HG02571 (cell line): ENCODE data around the gene RUNX2.

ENCODE experiments used
- ATAC-seq: cut with Tn5 transposase; IDR thresholded peaks from one replicate; pipeline ENCODE4 v1.9.1; 2021; ENCODE audit warnings: mild to moderate bottlenecking, moderate library complexity; ENCODE audit not compliant: unreplicated experiment

Gene RUNX2

GRCh38 chr6:45686841-45687569, 358.9 kb downstream of the RUNX2 start:
- ATAC-seq = no peak

- peak; percentile 82 for ATAC-seq
Measured at GRCh38 chr6:45687570-45687969, 359.4 kb downstream of the RUNX2 start.

DNA sequence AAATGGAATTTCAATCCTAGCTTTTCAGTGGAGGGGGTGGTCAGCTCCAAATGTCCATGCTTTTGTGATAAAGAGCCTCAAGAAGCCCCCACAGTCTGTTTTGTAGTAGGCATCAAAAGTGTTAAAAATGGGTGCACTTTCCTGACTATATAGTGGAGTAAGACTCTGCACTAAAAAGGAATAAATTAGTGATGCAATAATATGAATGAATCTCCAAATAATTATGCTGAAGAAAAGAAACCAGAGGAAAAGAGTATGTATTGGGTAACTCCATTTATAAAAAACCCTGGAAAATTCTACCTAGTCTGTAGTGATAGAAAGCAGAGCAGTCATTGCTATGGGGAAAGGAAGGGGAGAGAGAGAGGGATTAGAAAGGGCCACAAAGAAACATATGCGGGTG, 360.1 kb downstream of the RUNX2 start:
- no peak for ATAC-seq

- no peak for ATAC-seq
Measured at GRCh38 chr6:45689926-45690615, 361.9 kb downstream of the RUNX2 start.

GRCh38 chr6:45690846-45691245, 362.7 kb downstream of the RUNX2 start:
- no peak for ATAC-seq

DNA sequence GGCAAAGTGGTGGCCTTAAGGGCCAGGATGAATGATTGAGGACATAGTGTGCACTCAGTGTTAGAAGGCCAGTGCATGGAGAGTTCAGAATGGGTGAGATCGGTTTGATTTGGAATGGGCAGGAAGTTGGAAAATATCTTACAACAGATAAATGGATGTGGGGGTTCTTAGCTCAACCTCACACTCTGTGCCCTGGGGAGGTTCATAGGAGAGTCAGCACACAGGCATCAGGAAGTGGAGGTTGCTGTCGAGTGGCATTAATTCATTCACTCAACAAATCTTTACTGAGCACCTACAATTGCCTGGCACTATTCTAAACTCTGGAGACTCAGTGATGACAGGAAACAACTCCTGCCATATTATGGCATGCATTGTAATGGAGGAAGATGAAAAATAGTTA, 363.3 kb downstream of the RUNX2 start:
- ATAC-seq = no peak

DNA sequence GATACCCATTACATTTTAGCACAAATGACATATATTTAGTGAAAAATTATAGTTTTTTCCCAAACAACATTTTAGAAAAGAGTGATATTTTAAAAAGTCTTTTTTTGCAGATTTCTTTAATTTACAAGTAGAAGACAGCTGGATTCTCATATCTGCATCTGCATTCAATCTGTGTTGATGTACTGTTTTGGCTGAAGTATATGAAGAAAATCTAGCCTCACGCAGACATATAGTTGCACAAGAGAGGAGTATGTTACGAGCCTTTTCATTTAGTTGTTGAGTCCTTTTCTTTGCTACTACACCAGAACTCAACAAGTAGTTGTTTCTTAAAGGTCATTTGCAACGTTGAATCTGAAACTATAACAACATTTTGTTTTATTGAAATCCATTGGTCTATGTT, 363.9 kb downstream of the RUNX2 start:
- no peak for ATAC-seq

GRCh38 chr6:45696738-45697137, 368.6 kb downstream of the RUNX2 start:
- ATAC-seq = no peak

GRCh38 chr6:45697605-45698004, 369.5 kb downstream of the RUNX2 start:
- ATAC-seq = peak; percentile 54

DNA sequence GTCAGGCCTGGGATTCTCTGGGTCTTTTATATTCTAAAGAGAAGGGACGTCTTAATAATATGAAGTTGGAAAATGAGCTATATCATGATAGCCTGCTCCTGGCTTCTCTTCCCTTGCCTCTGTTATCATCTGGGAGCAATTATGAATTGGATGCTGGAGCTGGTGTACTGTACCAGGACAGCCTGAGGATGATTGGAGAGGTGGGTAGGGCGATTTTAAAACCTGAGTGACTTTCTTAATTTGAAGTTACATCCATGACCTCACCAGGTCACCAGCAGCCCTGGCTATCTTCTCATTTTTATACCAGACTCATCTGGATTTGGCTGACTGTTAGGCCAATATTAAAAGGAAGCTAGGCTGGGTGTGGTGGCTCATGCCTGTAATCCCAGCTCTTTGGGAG, 369.9 kb downstream of the RUNX2 start:
- no peak for ATAC-seq

DNA sequence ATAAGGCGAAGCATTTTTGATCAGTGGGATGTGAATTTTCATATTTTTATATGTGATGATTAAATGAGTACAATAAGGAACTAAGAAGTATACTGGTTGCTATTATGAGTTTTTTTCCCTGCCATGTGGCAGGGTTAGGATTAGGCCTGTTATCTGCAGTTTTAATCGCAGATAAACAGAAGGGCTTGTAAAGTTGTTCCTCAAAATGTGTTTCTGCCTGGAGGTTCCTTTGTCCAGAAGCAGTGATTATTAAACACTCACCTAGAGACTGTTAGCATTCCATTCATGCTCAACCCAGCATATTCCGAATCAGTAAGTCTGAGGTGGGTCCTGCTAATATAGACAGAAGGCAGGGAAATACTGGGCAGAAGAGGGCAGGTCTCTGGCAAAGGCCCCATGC, 371.5 kb downstream of the RUNX2 start:
- ATAC-seq = no peak

GRCh38 chr6:45702849-45703739, 375.0 kb downstream of the RUNX2 start:
- no peak for ATAC-seq

DNA sequence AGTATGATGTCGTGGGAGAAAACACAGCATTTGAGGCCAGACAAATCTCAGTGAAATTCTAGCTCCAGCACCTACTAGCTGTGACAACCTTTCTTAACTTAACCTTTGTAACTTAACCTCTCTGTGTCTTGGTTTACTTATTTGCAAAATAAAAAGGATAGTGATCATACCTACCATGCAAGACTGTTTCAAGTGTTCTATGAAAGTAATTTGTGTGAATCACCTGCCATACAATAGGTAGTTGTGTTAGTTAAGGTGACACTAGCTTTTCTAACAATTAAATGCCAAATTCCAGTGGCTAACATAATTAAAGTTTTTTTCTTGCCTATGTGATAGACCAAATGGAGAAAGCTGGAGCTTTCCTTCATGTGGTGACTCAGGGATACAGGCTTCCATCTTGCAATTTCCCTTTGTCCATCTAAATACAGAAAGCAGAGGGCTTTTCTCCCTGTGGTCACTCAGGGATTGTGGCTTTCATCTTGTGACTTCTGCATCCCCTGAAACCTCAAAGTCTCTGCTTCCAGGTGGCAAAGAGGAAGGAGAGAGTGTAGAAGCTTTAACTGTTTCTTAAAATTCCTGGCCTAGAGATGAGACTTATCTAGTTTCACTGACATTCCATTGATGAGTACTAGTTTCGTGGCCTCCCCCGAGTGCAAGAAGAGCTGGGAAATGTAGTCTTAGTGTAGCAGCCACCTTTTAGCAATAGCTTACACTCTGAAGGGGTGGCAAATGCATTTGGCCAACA, 376.1 kb downstream of the RUNX2 start:
- no peak for ATAC-seq

GRCh38 chr6:45705137-45705855, 377.2 kb downstream of the RUNX2 start:
- no peak for ATAC-seq

- peak; percentile 25 for ATAC-seq
Measured at GRCh38 chr6:45706319-45706718, 378.2 kb downstream of the RUNX2 start.

DNA sequence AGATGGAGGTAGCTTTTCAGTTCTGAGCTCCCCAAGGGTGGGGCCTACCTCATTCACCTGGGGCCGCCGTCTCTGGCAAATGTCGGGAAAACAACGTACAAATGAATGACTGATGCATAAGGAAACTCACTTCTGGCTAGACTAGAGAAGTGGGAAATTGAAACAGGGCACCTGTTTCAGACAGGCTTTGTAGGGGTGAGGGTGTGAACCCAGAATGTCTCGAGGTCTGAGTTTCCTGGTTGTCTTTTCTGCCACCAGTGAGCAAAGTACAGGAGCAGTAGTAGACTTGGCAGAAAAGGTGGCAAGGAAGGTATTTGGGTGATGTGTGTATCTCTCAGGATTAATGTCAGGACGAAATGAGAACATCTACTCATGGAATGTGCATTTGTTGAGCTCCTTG, 379.0 kb downstream of the RUNX2 start:
- ATAC-seq = no peak

- peak; percentile 59 for ATAC-seq
Measured at GRCh38 chr6:45709781-45710220, 381.7 kb downstream of the RUNX2 start.

DNA sequence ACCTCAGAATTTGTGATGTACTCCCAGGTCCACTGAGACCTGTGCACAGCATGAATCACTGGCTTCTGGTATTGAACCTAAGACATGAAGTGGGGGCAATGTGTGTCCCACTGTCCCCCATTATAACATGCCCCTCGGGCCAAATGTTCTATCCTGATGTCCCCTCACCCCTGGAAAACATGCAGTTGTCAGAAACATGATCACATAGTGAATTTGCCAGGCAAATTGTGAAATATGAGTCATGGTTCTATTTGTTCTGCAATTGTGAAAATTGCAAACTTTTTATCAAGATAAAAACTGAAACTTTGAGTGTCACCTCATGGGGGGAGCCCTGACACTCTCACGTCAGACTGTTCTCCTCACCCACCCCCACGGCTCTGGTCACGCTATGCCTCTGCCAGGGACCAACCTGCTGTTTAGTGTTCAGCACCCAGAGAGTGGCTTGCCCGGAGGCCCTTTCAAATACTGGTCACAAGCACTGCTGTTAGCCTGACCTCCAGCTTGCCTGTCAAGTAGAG, 382.2 kb downstream of the RUNX2 start:
- ATAC-seq = peak; percentile 76

- ATAC-seq = no peak
Measured at GRCh38 chr6:45712076-45712475, 383.9 kb downstream of the RUNX2 start.

DNA sequence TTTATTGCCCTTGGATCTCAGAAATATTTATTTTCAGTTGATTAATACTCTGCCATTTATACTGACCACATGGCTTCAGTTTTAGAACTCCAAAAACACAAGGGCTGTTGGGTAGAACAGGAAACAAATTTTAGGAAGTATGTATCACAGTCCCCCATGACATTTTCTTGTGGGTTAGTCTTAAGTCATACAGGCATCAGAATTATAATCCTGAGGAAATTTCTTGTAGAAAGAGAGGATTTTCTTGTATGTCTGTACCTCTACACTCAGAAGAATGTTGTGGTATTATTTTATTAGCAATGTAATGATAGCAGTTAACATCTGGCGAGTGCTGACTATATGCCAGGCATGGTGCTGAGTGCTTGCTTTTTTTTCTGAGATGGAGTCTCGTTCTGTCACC, 384.7 kb downstream of the RUNX2 start:
- no peak for ATAC-seq
